ENCODE data around the gene VPS45. TPM values are rescaled to one million over a fixed set of nuclear protein-coding genes. Genes with fewer than 3 reads are reported as not detected.
A peak's percentile ranks its signal among the peaks of the same experiment; 100 is the strongest.

The VPS45 gene, protein sequence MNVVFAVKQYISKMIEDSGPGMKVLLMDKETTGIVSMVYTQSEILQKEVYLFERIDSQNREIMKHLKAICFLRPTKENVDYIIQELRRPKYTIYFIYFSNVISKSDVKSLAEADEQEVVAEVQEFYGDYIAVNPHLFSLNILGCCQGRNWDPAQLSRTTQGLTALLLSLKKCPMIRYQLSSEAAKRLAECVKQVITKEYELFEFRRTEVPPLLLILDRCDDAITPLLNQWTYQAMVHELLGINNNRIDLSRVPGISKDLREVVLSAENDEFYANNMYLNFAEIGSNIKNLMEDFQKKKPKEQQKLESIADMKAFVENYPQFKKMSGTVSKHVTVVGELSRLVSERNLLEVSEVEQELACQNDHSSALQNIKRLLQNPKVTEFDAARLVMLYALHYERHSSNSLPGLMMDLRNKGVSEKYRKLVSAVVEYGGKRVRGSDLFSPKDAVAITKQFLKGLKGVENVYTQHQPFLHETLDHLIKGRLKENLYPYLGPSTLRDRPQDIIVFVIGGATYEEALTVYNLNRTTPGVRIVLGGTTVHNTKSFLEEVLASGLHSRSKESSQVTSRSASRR
- 25.2 TPM for polyA plus RNA-seq (2013, experiment 1 of 2)
- polyA plus RNA-seq (2013, experiment 2 of 2): 24.5 TPM

DNA sequence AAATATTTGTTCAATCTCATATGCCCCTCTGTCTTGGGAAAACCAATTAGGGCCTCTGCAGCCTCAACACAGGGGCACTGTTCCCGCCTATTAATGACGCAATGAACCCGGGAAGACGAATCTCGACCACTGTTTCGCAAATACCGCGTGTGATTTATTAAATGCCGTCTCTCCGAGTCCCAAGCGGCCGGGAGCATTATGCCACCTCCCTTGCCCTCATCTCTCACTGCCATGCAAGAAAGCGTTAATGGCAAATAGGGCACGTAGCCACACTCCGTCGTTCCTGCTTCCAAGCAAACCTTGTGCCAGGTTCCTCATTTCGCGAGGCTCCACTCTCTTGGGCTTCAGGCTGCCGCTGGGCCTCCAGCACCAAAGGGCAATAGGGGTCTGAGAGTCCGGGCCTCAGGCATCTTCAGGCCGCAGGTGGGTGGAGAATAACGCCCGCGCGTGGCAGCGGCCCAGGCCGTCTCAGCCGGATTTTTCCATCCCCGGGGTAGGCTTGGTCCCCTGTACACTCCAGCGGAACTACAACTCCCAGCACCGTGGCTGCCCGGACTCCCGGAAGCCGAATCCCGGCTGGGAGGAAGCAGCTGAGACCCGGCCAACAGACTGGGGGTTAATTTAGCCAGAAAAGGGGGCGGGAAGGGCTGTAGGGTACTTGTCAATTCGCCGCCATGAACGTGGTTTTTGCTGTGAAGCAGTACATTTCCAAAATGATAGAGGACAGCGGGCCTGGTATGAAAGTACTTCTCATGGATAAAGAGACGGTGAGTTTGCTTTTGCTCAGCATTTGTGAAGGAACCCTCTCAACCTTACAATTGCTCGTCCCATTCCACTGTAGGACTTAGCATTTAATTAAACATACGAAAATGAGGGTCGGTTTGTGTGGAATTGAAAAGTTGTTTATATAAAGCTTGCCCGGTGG, at the start of gene VPS45:
TSS of gene VPS45 (plus strand) at position 593 of the 925 bp plus-strand sequence. CDS start at position 675, 82 bp downstream.
- Histone ChIP-seq H2BK15ac (ENCODE audit: low read length) (no peak within 1 kb of the TSS), H2BK5ac (ENCODE audit: low read length) (no peak within 1 kb of the TSS), H4K8ac (ENCODE audit: low read depth, low read length) (no peak within 1 kb of the TSS), H3K4me3 (ENCODE audit: low read length in 2 of 2) (peak within 1 kb of the TSS; percentile 71 to 90), H2BK12ac (ENCODE audit: low read length) (no peak within 1 kb of the TSS), H2AK5ac (ENCODE audit: low read depth, low read length) (no peak within 1 kb of the TSS), H3K9ac (ENCODE audit: low read depth, low read length, poor library complexity) (peak within 1 kb of the TSS; percentile 95), H2AFZ (ENCODE audit: low read length) (peak within 1 kb of the TSS; percentile 94), H3K18ac (ENCODE audit: low read length) (peak within 1 kb of the TSS; percentile 96), H3K9me3 (replicated peaks in 1 of 2; ENCODE audit: control insufficient read depth in 2 of 2, insufficient read depth in 1 of 2, low read depth in 1 of 2, low read length in 2 of 2) (no peaks in the 10 kb centered on the region), H3K23ac (ENCODE audit: low read depth, low read length, poor library complexity) (peak within 1 kb of the TSS; percentile 35), H3K36me3 (replicated peaks in 1 of 2; ENCODE audit: control insufficient read depth in 2 of 2, insufficient read depth in 2 of 2, low read length in 2 of 2) (peaks cover 4 to 31% of the 10 kb centered on the region in 2 donors), H4K91ac (ENCODE audit: low read depth, low read length, poor library complexity) (no peak within 1 kb of the TSS), H3K4me1 (ENCODE audit: control insufficient read depth in 2 of 2, insufficient read depth in 1 of 2, low read depth in 1 of 2, low read length in 2 of 2) (peaks cover 0 to 5% of the 10 kb centered on the region in 2 donors), H2BK120ac (ENCODE audit: low read depth, low read length) (no peak within 1 kb of the TSS), H3K27ac (replicated peaks; ENCODE audit: low read length) (peak within 1 kb of the TSS; percentile 92), H3K27me3 (ENCODE audit: control insufficient read depth in 3 of 3, insufficient read depth in 3 of 3, low read depth in 1 of 3, low read length in 3 of 3) (no peaks in the 10 kb centered on the region), H3K14ac (ENCODE audit: low read length) (peak within 1 kb of the TSS; percentile 42), H3K79me1 (ENCODE audit: low read depth, low read length) (no peaks in the 10 kb centered on the region), H3K4me2 (ENCODE audit: insufficient read depth, low read length, poor library complexity, severe bottlenecking) (peak within 1 kb of the TSS; percentile 85), H3K4ac (ENCODE audit: low read length) (no peak within 1 kb of the TSS)
- DNase-seq (ENCODE audit: low spot score): peak; percentile 82
- no CpG with 5 or more reads among the region's 46 CpGs for WGBS, 2 donors (ENCODE audit: extremely low coverage in 2 of 2, insufficient read length in 2 of 2, insufficient replicate concordance in 1 of 2)

DNA sequence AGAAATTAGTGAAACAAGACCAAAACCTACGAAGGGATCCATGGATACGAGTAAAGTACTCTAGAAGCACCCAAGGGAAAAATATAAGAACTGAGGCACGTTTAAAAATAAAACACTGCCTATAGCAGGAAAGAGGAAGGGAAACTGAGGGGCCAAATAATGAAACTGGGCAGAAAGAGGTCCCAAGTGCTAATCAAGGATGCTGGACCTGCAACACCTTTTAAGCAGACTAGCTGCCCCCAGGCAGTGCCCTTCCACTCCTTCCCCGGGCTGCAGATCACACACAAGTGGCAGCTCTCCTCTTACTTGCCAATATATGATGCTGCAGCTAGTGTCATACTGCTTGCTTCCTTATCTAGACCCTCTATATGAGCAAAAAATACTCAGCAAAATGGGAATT, 49.4 kb upstream of the VPS45 start:
- WGBS, 2 donors (ENCODE audit: extremely low coverage in 2 of 2, insufficient read length in 2 of 2, insufficient replicate concordance in 1 of 2): no CpG with 5 or more reads among the region's 4 CpGs
- Histone ChIP-seq H2BK5ac (ENCODE audit: low read length) (no peak overlapping the region), H2AK5ac (ENCODE audit: low read depth, low read length) (no peak overlapping the region)

DNA sequence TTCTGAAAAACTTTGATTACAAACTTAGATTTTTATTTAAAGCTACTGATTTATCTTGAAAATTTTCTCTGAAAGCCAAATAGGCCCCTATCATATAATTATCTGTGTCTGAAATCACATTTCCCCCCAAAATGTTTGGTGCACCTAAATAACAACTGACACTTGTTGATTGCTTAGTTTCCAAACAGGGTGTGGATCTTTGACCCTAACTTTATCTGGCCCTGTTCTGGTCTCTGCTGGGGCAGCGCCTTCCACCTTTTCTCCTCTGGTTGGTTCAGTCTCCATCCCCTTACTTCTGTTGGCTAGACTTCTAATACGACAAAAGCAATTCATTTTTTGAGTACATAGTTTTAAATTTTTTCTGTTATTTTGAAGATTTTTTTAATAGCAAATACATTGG, 46.9 kb upstream of the VPS45 start:
- Histone ChIP-seq H3K9me3 (replicated peaks in 1 of 2; ENCODE audit: control insufficient read depth in 2 of 2, insufficient read depth in 1 of 2, low read depth in 1 of 2, low read length in 2 of 2) (no peaks in the 10 kb centered on the region), H3K27me3 (ENCODE audit: control insufficient read depth in 3 of 3, insufficient read depth in 3 of 3, low read depth in 1 of 3, low read length in 3 of 3) (no peaks in the 10 kb centered on the region), H2AFZ (ENCODE audit: low read length) (no peak overlapping the region), H3K4me3 (ENCODE audit: low read length in 2 of 2) (no peak overlapping the region), H3K4me2 (ENCODE audit: insufficient read depth, low read length, poor library complexity, severe bottlenecking) (no peak overlapping the region), H2BK5ac (ENCODE audit: low read length) (no peak overlapping the region), H3K14ac (ENCODE audit: low read length) (no peak overlapping the region), H3K4me1 (ENCODE audit: control insufficient read depth in 2 of 2, insufficient read depth in 1 of 2, low read depth in 1 of 2, low read length in 2 of 2) (peaks cover 0 to 3% of the 10 kb centered on the region in 2 donors), H4K8ac (ENCODE audit: low read depth, low read length) (no peak overlapping the region), H3K18ac (ENCODE audit: low read length) (no peak overlapping the region), H3K23ac (ENCODE audit: low read depth, low read length, poor library complexity) (no peak overlapping the region), H3K9ac (ENCODE audit: low read depth, low read length, poor library complexity) (no peak overlapping the region), H2AK5ac (ENCODE audit: low read depth, low read length) (no peak overlapping the region), H3K79me1 (ENCODE audit: low read depth, low read length) (no peaks in the 10 kb centered on the region), H2BK120ac (ENCODE audit: low read depth, low read length) (no peak overlapping the region), H4K91ac (ENCODE audit: low read depth, low read length, poor library complexity) (no peak overlapping the region), H3K27ac (replicated peaks; ENCODE audit: low read length) (no peak overlapping the region), H2BK15ac (ENCODE audit: low read length) (no peak overlapping the region), H3K36me3 (replicated peaks in 1 of 2; ENCODE audit: control insufficient read depth in 2 of 2, insufficient read depth in 2 of 2, low read length in 2 of 2) (no peaks in the 10 kb centered on the region), H2BK12ac (ENCODE audit: low read length) (no peak overlapping the region), H3K4ac (ENCODE audit: low read length) (no peak overlapping the region)
- DNase-seq (ENCODE audit: low spot score): no peak
- no CpG with 5 or more reads among the region's 2 CpGs for WGBS, 2 donors (ENCODE audit: extremely low coverage in 2 of 2, insufficient read length in 2 of 2, insufficient replicate concordance in 1 of 2)

More for the DNA sequence above, 49.4 kb upstream of the VPS45 start:
- Histone ChIP-seq H3K9ac (ENCODE audit: low read depth, low read length, poor library complexity) (no peak overlapping the region), H2BK15ac (ENCODE audit: low read length) (no peak overlapping the region), H2BK12ac (ENCODE audit: low read length) (no peak overlapping the region), H4K91ac (ENCODE audit: low read depth, low read length, poor library complexity) (no peak overlapping the region), H3K4me3 (ENCODE audit: low read length in 2 of 2) (no peak overlapping the region), H3K79me1 (ENCODE audit: low read depth, low read length) (no peaks in the 10 kb centered on the region), H3K9me3 (replicated peaks in 1 of 2; ENCODE audit: control insufficient read depth in 2 of 2, insufficient read depth in 1 of 2, low read depth in 1 of 2, low read length in 2 of 2) (no peaks in the 10 kb centered on the region), H3K27me3 (ENCODE audit: control insufficient read depth in 3 of 3, insufficient read depth in 3 of 3, low read depth in 1 of 3, low read length in 3 of 3) (no peaks in the 10 kb centered on the region), H2AFZ (ENCODE audit: low read length) (no peak overlapping the region), H3K14ac (ENCODE audit: low read length) (no peak overlapping the region), H3K4ac (ENCODE audit: low read length) (no peak overlapping the region), H3K18ac (ENCODE audit: low read length) (no peak overlapping the region), H2BK120ac (ENCODE audit: low read depth, low read length) (no peak overlapping the region), H3K4me2 (ENCODE audit: insufficient read depth, low read length, poor library complexity, severe bottlenecking) (no peak overlapping the region), H3K36me3 (replicated peaks in 1 of 2; ENCODE audit: control insufficient read depth in 2 of 2, insufficient read depth in 2 of 2, low read length in 2 of 2) (no peaks in the 10 kb centered on the region), H3K23ac (ENCODE audit: low read depth, low read length, poor library complexity) (no peak overlapping the region), H4K8ac (ENCODE audit: low read depth, low read length) (no peak overlapping the region), H3K4me1 (ENCODE audit: control insufficient read depth in 2 of 2, insufficient read depth in 1 of 2, low read depth in 1 of 2, low read length in 2 of 2) (peaks cover 0 to 3% of the 10 kb centered on the region in 2 donors), H3K27ac (replicated peaks; ENCODE audit: low read length) (no peak overlapping the region)
- DNase-seq (ENCODE audit: low spot score): no peak
